Right lobe of liver (tissue), 4 donors: ENCODE measurements around the gene TMEM87B.

Experiments used
- CTCF ChIP-seq, 4 donors: fragments of 200-600 bp in 3 of 4; fragments of 450-650 bp in 1 of 4; IDR thresholded peaks; one replicate each; pipeline versions ENCODE4 v1.5.1 to v1.8.0; 2016 to 2022; ENCODE audit warnings: antibody characterized with exemption in 4 of 4, mild to moderate bottlenecking in 2 of 4
- POLR2A ChIP-seq: fragments of 450-650 bp; IDR thresholded peaks from one replicate; pipeline ENCODE4 v1.6.1; 2017; ENCODE audit warnings: antibody characterized with exemption, mild to moderate bottlenecking
- donor health status: DM: no; HTN: no; CAD: no.
- donor health status: DM: no; HTN: no; CAD: no.
- donor health status: DM: no; HTN: yes; CAD: no.

GRCh38 chr2:112140899-112141625, 86.0 kb downstream of the TMEM87B start:
- TF ChIP-seq CTCF (IDR thresholded peaks at IDR 0.05) (no peak), POLR2A (no peak)
